ENCODE results near the gene MAP3K19. TPM values are rescaled to one million over a fixed set of nuclear protein-coding genes. Genes with fewer than 3 reads are reported as not detected.

Gene MAP3K19
- not detected in 2 replicates for total RNA-seq

GRCh38 chr2:135047300-135047699, at the start of gene MAP3K19:
MAP3K19 (minus strand) TSS chr2:135047447; CDS start chr2:135024647, 22,800 bp downstream.

GRCh38 chr2:135052042-135052876, 5.0 kb upstream of the MAP3K19 start, which contains the start of gene RAB3GAP1:
RAB3GAP1 (plus strand) TSS chr2:135052292; CDS start chr2:135052308, 16 bp downstream.

GRCh38 chr2:134918526-134919340, 128.5 kb downstream of the MAP3K19 start, which contains the start of gene CCNT2:
CCNT2 (plus strand) TSS chr2:134918822; CDS start chr2:134918855, 33 bp downstream.

Other genes with a start within 250 kb of the MAP3K19 start
- not detected in 2 replicates for gene ACMSD, start 208.8 kb downstream of the MAP3K19 start, total RNA-seq
- gene CCNT2, start 128.6 kb downstream of the MAP3K19 start, total RNA-seq: 8.3 and 16.7 TPM in 2 replicates
- gene RAB3GAP1, start 4.8 kb upstream of the MAP3K19 start, total RNA-seq: 33.1 and 33.5 TPM in 2 replicates